ENCODE measurements around the gene IL3. TPM values are rescaled to one million over a fixed set of nuclear protein-coding genes. Genes with fewer than 3 reads are reported as not detected.

Gene IL3, protein sequence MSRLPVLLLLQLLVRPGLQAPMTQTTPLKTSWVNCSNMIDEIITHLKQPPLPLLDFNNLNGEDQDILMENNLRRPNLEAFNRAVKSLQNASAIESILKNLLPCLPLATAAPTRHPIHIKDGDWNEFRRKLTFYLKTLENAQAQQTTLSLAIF
- total RNA-seq (not detected), polyA plus RNA-seq (not detected)
- long read RNA-seq, donor 1 = 0 reads
- long read RNA-seq, donor 2 = 0 reads
- long read RNA-seq, donor 3 = 0 reads

DNA sequence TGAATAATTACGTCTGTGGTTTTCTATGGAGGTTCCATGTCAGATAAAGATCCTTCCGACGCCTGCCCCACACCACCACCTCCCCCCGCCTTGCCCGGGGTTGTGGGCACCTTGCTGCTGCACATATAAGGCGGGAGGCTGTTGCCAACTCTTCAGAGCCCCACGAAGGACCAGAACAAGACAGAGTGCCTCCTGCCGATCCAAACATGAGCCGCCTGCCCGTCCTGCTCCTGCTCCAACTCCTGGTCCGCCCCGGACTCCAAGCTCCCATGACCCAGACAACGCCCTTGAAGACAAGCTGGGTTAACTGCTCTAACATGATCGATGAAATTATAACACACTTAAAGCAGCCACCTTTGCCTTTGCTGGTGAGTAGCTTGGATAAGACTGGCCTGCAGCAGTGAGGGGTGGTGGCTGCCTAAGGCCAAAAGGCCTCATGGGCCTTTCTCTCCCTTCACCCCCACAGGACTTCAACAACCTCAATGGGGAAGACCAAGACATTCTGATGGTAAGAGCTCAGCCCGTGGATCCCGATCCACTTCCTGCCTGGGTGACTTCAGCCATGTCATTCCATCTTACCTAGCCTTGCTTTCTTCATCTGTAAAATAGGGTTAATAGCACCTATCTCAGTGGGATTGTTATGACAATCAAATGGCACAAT lies at the start of gene IL3:
Gene IL3, plus strand, starts transcription at position 155 of the 661 bp plus-strand sequence. Its CDS starts 52 bp downstream, at position 207.
- H3K4me1 ChIP-seq (ENCODE audit: insufficient read depth) = no peaks in the 10 kb centered on the region
- H3K27ac ChIP-seq = no peak within 1 kb of the TSS
- no peaks in the 10 kb centered on the region for H3K9me3 ChIP-seq
- 88 to 92% (median 89%) methylated on average over 16 of the region's 16 CpGs for WGBS, 3 donors
- intact Hi-C loops (cut with DNase I) = loop anchor here in 3 of 4 donors (5.0 to 10.0 kb wide), 2 partner anchors 473 to 476 kb away; no protein-coding TSS in a partner anchor
- TF ChIP-seq EP300 (IDR thresholded peaks at IDR 0.05) (no peak), POLR2A (IDR thresholded peaks at IDR 0.05) (no peak)
- TF ChIP-seq, protein P1, sequence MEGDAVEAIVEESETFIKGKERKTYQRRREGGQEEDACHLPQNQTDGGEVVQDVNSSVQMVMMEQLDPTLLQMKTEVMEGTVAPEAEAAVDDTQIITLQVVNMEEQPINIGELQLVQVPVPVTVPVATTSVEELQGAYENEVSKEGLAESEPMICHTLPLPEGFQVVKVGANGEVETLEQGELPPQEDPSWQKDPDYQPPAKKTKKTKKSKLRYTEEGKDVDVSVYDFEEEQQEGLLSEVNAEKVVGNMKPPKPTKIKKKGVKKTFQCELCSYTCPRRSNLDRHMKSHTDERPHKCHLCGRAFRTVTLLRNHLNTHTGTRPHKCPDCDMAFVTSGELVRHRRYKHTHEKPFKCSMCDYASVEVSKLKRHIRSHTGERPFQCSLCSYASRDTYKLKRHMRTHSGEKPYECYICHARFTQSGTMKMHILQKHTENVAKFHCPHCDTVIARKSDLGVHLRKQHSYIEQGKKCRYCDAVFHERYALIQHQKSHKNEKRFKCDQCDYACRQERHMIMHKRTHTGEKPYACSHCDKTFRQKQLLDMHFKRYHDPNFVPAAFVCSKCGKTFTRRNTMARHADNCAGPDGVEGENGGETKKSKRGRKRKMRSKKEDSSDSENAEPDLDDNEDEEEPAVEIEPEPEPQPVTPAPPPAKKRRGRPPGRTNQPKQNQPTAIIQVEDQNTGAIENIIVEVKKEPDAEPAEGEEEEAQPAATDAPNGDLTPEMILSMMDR (IDR thresholded peaks at IDR 0.05) = no peak
- no peak within 1 kb of the TSS for H3K4me3 ChIP-seq
- no peaks in the 10 kb centered on the region for H3K36me3 ChIP-seq
- DNase-seq = peak in 3 of 5 donors; percentile 2 to 20 (median 5)
- H3K27me3 ChIP-seq = no peaks in the 10 kb centered on the region

DNA sequence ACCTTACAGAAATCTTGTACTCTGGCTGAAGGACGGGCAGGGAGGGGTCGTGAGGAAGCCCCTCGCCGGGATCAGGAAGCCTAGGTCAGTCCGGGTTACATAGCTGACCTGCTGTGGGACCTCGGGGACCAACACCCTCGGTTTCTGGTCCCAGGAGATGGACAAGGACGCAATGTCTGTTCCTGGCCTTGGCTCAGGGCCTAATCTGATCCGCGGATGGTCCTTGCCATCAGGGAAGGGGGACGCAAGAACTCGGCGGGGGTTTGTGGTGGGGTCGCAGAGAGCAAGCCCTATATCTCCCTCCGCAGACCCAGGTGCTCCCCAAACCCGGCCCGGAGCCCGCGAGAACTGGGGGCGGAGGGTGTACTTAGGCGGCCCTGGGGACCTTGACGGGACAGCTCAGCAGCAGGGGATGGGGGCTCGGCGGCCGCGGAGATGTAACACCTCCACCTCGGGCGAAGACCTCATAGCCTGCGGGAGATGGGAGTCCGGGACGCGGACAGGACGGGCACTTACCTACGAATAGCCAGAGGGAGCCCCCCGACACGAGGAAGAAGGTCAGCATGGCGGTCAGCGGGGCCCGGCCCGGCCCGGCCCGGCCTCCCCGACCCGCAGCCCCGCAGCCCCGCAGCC lies 49.4 kb upstream of the IL3 start:
- DNase-seq = peak in 1 of 5 donors; percentile 31
- intact Hi-C loops (cut with DNase I) = no loop called here
- Histone ChIP-seq H3K27me3 (no peaks in the 10 kb centered on the region), H3K36me3 (no peaks in the 10 kb centered on the region), H3K4me3 (peak overlapping the region; percentile 31), H3K27ac (no peak overlapping the region), H3K4me1 (ENCODE audit: insufficient read depth) (peaks cover 7% of the 10 kb centered on the region), H3K9me3 (no peaks in the 10 kb centered on the region)
- 2 to 8% (median 3%) methylated on average over 14 to 46 of the region's 46 CpGs for WGBS, 3 donors
- TF ChIP-seq EP300 (IDR thresholded peaks at IDR 0.05) (no peak), POLR2A (IDR thresholded peaks at IDR 0.05) (no peak)
- TF ChIP-seq, protein P1 (IDR thresholded peaks at IDR 0.05) = no peak

DNA sequence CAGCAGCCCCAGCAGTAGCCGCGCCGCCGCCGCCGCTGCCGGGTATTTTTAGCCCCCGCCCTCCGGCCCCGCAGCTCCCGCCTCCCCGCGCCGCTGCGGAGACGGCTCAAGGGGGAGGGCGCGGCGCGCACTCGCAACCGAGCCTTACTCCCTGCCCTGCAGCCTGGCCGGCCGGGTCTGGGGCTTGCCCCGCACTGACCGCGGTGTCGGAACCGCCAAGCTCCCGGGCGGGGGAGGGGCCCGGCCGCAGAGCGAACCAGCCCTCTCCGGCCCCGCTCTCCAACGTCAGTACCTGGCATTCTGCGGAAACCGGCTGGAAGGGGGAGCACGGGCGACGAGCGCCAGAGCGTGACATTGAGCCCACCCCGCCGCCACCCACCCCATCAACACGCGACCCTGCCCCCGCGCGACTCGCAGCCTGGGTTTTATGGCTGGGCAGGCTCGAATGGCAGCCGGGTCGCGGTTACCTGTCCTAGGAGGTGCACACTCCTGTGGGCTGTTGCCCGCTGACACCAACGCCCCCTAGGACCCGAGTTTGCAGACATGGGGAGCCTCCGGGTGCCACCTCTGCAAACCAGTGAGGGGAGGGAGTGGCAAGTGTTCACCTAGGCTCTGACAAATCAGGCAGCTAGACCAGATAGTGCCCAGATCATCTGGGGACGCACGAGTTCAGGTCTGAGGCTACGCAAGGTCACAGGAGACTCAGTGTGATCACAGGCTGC lies 48.7 kb upstream of the IL3 start, which contains the start of gene ACSL6:
Gene ACSL6, minus strand, starts transcription at position 37 of the 722 bp plus-strand sequence. CDS start 105 bp downstream, outside the sequence.
- no peak within 1 kb of the TSS for H3K27ac ChIP-seq
- H3K36me3 ChIP-seq = no peaks in the 10 kb centered on the region
- peak within 1 kb of the TSS; percentile 31 for H3K4me3 ChIP-seq
- H3K27me3 ChIP-seq = no peaks in the 10 kb centered on the region
- H3K4me1 ChIP-seq (ENCODE audit: insufficient read depth) = peaks cover 7% of the 10 kb centered on the region
- H3K9me3 ChIP-seq = no peaks in the 10 kb centered on the region
- intact Hi-C loops (cut with DNase I) = no loop called here
- WGBS, 3 donors = 3 to 7% (median 4%) methylated on average over 26 to 63 of the region's 63 CpGs
- DNase-seq = peak in 2 of 5 donors; percentile 21 to 47
- TF ChIP-seq, protein P1 (IDR thresholded peaks at IDR 0.05) = no peak
- TF ChIP-seq POLR2A (IDR thresholded peaks at IDR 0.05) (no peak), EP300 (IDR thresholded peaks at IDR 0.05) (no peak)
